ENCODE measurements around the gene PEAK1. TPM values are rescaled to one million over a fixed set of nuclear protein-coding genes. Genes with fewer than 3 reads are reported as not detected.
"Not testable (repeated sequence)": the region's sequence is repeated elsewhere in the genome, so short reads cannot be mapped to it uniquely, and the experiment has no call there.

The PEAK1 gene
- total and polyA plus RNA-seq, 2 experiments from 2014 or later, result 7.8 to 34.1 TPM

DNA sequence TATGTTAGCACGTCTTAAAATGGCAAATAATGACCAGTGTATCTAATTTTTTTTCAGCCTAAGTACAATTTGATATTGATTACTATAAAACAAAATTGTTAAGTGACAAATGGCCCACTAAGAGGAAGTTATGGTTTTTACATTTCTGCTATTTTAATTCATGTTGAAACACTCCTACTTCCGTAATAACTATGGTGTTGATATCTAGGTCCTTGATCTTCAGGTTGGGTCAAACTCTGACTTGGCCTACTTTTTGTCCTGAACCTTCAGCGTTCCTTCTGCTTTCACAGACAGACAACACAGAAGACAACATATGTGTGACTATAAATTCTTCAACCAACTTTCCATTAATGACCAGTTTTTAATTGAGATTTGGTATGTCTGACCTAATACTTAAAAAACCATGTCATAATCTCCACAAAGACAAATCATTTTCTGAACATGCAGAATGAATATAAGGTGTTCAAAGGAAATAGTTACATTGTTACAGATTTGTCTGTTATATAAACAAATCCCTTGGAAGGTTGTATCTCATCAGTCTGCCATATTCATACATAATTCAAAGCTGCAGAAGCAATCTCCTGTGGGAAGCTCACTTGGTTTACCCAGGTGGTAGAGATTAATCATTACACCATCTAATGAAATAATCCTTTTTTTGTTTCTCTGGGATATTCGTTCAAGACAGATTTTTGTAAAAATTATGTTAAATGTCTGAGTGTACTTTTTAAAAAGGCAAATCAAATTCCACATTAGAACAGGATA lies 256.9 kb downstream of the PEAK1 start:
- Histone ChIP-seq H3K36me3 (ENCODE audit: insufficient read depth) (no peaks in the 10 kb centered on the region), H3K27ac (ENCODE audit: low read depth) (no peak overlapping the region), H3K4me1 (ENCODE audit: insufficient read depth) (peaks cover 43% of the 10 kb centered on the region), H4K20me1 (replicated peaks; ENCODE audit: insufficient read depth) (no peaks in the 10 kb centered on the region), H3K27me3 (ENCODE audit: insufficient read depth) (no peaks in the 10 kb centered on the region), H3K9me2 (ENCODE audit: insufficient read depth) (no peaks in the 10 kb centered on the region), H3K79me2 (replicated peaks; ENCODE audit: insufficient read depth) (no peaks in the 10 kb centered on the region; the same call in 1 of the 2 replicates), H3F3A (replicated peaks; ENCODE audit: low read depth) (0 out of 2 replicates have a peak, but pooled peaks cover 7% of the 10 kb centered on the region), H2AFZ (no peak overlapping the region), H3K4me3 (no peak overlapping the region), H3K4me2 (no peak overlapping the region)
- no peak overlapping the region for H3K27ac Mint-ChIP-seq
- H3K9me3 Mint-ChIP-seq, result peaks cover under 1% of the 10 kb centered on the region; the same call in 1 of the 3 replicates
- H3K27me3 Mint-ChIP-seq (ENCODE audit: insufficient read depth, low read depth, poor library complexity), result peaks cover 4% of the 10 kb centered on the region
- H3K4me3 Mint-ChIP-seq, result no peak overlapping the region
- peaks cover 45% of the 10 kb centered on the region for H3K4me1 Mint-ChIP-seq
- DNase-seq (ENCODE audit: low spot score), result no peak
- ATAC-seq, result no peak
- H3K36me3 Mint-ChIP-seq (ENCODE audit: low read depth), result peaks cover 5% of the 10 kb centered on the region
- TF ChIP-seq, protein P1, sequence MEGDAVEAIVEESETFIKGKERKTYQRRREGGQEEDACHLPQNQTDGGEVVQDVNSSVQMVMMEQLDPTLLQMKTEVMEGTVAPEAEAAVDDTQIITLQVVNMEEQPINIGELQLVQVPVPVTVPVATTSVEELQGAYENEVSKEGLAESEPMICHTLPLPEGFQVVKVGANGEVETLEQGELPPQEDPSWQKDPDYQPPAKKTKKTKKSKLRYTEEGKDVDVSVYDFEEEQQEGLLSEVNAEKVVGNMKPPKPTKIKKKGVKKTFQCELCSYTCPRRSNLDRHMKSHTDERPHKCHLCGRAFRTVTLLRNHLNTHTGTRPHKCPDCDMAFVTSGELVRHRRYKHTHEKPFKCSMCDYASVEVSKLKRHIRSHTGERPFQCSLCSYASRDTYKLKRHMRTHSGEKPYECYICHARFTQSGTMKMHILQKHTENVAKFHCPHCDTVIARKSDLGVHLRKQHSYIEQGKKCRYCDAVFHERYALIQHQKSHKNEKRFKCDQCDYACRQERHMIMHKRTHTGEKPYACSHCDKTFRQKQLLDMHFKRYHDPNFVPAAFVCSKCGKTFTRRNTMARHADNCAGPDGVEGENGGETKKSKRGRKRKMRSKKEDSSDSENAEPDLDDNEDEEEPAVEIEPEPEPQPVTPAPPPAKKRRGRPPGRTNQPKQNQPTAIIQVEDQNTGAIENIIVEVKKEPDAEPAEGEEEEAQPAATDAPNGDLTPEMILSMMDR (conservative IDR thresholded peaks at IDR 0.05; ENCODE audit: low read depth in 2 of 2), result 0 out of 4 replicates have a peak, but pooled peaks of 1 of the 2 experiments have one; percentile 15
- no peak for TF ChIP-seq CREB1 (CRISPR knock-in tag; IDR thresholded peaks at IDR 0.05; ENCODE audit: low read depth)

DNA sequence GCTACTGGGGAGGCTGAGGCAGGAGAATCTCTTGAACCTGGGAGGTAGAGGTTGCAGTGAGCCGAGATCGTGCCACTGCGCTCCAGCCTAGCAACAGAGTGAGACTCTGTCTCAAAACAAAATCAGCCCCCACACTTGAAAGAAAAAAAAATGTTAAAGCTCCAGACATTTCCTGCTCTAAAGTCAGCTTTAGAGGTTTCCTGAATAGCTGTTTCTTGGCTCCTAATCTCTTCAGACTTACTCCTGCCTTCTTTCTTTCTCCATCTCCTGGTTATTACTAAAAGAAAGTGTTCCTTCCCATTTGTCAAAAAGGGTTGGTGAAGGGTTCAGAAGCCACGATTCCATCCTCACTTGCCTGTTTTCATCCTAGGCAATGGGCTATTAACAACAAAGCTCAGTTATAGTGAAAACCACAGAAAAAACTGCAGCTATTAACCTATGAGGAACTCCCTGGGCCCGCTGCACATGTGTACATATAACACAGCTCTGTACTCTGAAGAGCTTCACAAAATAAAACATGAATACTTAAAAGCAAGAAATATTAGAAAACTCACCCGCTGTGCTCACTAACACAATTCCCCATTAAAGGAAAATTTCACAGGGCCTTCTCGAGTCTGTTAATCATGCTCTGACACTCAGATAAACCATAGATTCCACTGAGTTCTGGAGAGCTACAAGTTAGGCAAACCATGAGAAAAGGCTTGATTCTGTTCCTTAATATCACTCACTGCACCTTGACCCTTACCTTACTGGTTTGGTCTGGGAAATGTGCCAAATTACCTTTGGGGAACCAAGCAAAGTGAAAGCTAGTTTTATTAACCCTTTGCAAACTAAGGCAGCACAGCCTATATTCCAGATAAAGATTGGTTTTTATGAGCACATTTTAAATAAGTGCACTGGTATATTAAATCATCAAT lies 259.1 kb downstream of the PEAK1 start:
- Mint-ChIP-seq H3K27ac (peak overlapping the region; percentile 26; the same call in 1 of the 2 replicates), H3K4me1 (peaks cover 38% of the 10 kb centered on the region), H3K4me3 (no peak overlapping the region), H3K27me3 (ENCODE audit: insufficient read depth, low read depth, poor library complexity) (peaks cover 4% of the 10 kb centered on the region), H3K36me3 (ENCODE audit: low read depth) (peaks cover 28% of the 10 kb centered on the region), H3K9me3 (peaks cover 23% of the 10 kb centered on the region)
- Histone ChIP-seq H4K20me1 (replicated peaks; ENCODE audit: insufficient read depth) (no peaks in the 10 kb centered on the region), H3F3A (replicated peaks; ENCODE audit: low read depth) (0 out of 2 replicates have a peak, but pooled peaks cover 7% of the 10 kb centered on the region), H3K27me3 (ENCODE audit: insufficient read depth) (no peaks in the 10 kb centered on the region), H3K36me3 (ENCODE audit: insufficient read depth) (peaks cover 9% of the 10 kb centered on the region; the same call in 1 of the 2 replicates), H3K9me2 (ENCODE audit: insufficient read depth) (no peaks in the 10 kb centered on the region), H3K4me1 (ENCODE audit: insufficient read depth) (peaks cover 36% of the 10 kb centered on the region), H3K4me3 (no peak overlapping the region), H3K79me2 (replicated peaks; ENCODE audit: insufficient read depth) (no peaks in the 10 kb centered on the region; the same call in 1 of the 2 replicates), H2AFZ (no peak overlapping the region), H3K4me2 (peak overlapping the region; percentile 9; the same call in 1 of the 2 replicates), H3K27ac (ENCODE audit: low read depth) (peak overlapping the region; percentile 32)
- no peak for TF ChIP-seq NANOG (IDR thresholded peaks at IDR 0.05; ENCODE audit: borderline replicate concordance)
- TF ChIP-seq, protein P2, sequence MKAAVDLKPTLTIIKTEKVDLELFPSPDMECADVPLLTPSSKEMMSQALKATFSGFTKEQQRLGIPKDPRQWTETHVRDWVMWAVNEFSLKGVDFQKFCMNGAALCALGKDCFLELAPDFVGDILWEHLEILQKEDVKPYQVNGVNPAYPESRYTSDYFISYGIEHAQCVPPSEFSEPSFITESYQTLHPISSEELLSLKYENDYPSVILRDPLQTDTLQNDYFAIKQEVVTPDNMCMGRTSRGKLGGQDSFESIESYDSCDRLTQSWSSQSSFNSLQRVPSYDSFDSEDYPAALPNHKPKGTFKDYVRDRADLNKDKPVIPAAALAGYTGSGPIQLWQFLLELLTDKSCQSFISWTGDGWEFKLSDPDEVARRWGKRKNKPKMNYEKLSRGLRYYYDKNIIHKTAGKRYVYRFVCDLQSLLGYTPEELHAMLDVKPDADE (IDR thresholded peaks at IDR 0.05), result no peak
- TF ChIP-seq, protein P1 (conservative IDR thresholded peaks at IDR 0.05; ENCODE audit: low read depth in 2 of 2), result no peak
- TF ChIP-seq JUNB (IDR thresholded peaks at IDR 0.05; ENCODE audit: unreplicated experiment), result no peak
- TF ChIP-seq POLR2AphosphoS5 (IDR thresholded peaks at IDR 0.05; ENCODE audit: low read depth), result no peak
- ATAC-seq, result peak; percentile 40
- DNase-seq (ENCODE audit: low spot score), result peak; percentile 16

DNA sequence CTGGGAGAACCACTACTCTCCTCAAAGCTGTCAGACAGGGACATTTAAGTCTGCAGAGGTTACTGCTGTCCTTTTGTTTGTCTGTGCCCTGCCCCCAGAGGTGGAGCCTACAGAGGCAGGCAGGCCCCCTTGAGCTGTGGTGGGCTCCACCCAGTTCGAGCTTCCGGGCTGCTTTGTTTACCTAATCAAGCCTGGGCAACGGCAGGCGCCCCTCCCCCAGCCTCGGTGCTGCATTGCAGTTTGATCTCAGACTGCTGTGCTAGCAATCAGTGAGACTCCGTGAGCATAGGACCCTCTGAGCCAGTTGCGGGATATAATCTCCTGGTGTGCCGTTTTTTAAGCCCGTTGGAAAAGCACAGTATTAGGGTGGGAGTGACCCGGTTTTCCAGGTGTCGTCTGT lies 263.9 kb downstream of the PEAK1 start:
- ATAC-seq, result not testable (repeated sequence)

More for the DNA sequence above, 263.9 kb downstream of the PEAK1 start:
- not testable (repeated sequence) for H3K27ac Mint-ChIP-seq; H3K4me3 ChIP-seq; H2AFZ ChIP-seq; H3K4me1 ChIP-seq (ENCODE audit: insufficient read depth); H3K27me3 ChIP-seq (ENCODE audit: insufficient read depth); H3K4me2 ChIP-seq; H3F3A ChIP-seq (replicated peaks; ENCODE audit: low read depth); H3K27ac ChIP-seq (ENCODE audit: low read depth); H3K36me3 ChIP-seq (ENCODE audit: insufficient read depth); H3K9me2 ChIP-seq (ENCODE audit: insufficient read depth); DNase-seq (ENCODE audit: low spot score); H3K79me2 ChIP-seq (replicated peaks; ENCODE audit: insufficient read depth); H3K4me1 Mint-ChIP-seq; H3K27me3 Mint-ChIP-seq (ENCODE audit: insufficient read depth, low read depth, poor library complexity); H3K4me3 Mint-ChIP-seq; H4K20me1 ChIP-seq (replicated peaks; ENCODE audit: insufficient read depth)
- Mint-ChIP-seq H3K36me3 (ENCODE audit: low read depth) (peaks cover 42% of the 10 kb centered on the region), H3K9me3 (peaks cover 33% of the 10 kb centered on the region)
